Activated T-cell treated with anti-CD3 and anti-CD28 coated beads, Interleukin-2, amount 50 U/mL, for 72 hours (primary cell): Measurements from ENCODE around the gene NR6A1. TPM values are rescaled to one million over a fixed set of nuclear protein-coding genes. Genes with fewer than 3 reads are reported as not detected.

ENCODE experiments used
- ATAC-seq, 2 donors: fragments of 150-1000 bp; cut with Tn5 transposase; replicated peaks in 1 of 2; 2 replicates each; pipeline ENCODE4 v1.10.0; 2021; ENCODE audit warnings: moderate library complexity in 2 of 2, mild to moderate bottlenecking in 1 of 2
- DNase-seq, 2 donors: peaks; one replicate each; pipeline ENCODE4 v3.0.0; 2021 to 2022; ENCODE audit warnings: mixed read lengths in 1 of 2
- H3K27ac Mint-ChIP-seq: one replicate; pipeline ENCODE4 v1.8.0; 2022; ENCODE audit warnings: mild to moderate bottlenecking, moderate library complexity, mixed read lengths
- H3K27me3 Mint-ChIP-seq: one replicate; pipeline ENCODE4 v1.8.0; 2022; ENCODE audit warnings: low read depth, mixed read lengths
- H3K36me3 Mint-ChIP-seq, 2 donors: one replicate each; pipeline ENCODE4 v1.8.0; 2022; ENCODE audit warnings: mixed read lengths in 2 of 2, mild to moderate bottlenecking in 1 of 2; ENCODE audit not compliant: insufficient read depth in 2 of 2
- H3K4me1 Mint-ChIP-seq: one replicate; pipeline ENCODE4 v1.8.0; 2022; ENCODE audit warnings: low read depth, mixed read lengths
- H3K4me3 Mint-ChIP-seq, 2 donors: one replicate each; pipeline ENCODE4 v1.8.0; 2022; ENCODE audit warnings: mild to moderate bottlenecking in 2 of 2, mixed read lengths in 2 of 2, moderate library complexity in 2 of 2
- H3K9me3 Mint-ChIP-seq, 2 donors: one replicate each; pipeline ENCODE4 v1.8.0; 2022; ENCODE audit warnings: mixed read lengths in 2 of 2
- total RNA-seq, 2 donors: library from RNA; stranded (reverse); gene quantifications; one replicate each; pipeline ENCODE4 v1.2.3, GENCODE V29; 2022

NR6A1 gene
- total RNA-seq, 2 donors from 2014 or later = 2.9 to 4.0 TPM

GRCh38 chr9:124768750-124769548 lies 2.2 kb downstream of the NR6A1 start:
- peaks cover 38% of the 10 kb centered on the region for H3K4me1 Mint-ChIP-seq
- H3K4me3 Mint-ChIP-seq = peak overlapping the region; percentile 85 to 93
- DNase-seq = no peak
- ATAC-seq = no peak
- peaks cover 5 to 6% of the 10 kb centered on the region in 2 donors for H3K36me3 Mint-ChIP-seq
- H3K27me3 Mint-ChIP-seq = peaks cover 66% of the 10 kb centered on the region
- peak overlapping the region; percentile 4 for H3K27ac Mint-ChIP-seq
- no peaks in the 10 kb centered on the region for H3K9me3 Mint-ChIP-seq

GRCh38 chr9:124768334-124768733 lies 2.8 kb downstream of the NR6A1 start:
- peaks cover 32% of the 10 kb centered on the region for H3K4me1 Mint-ChIP-seq
- no peak for ATAC-seq
- H3K36me3 Mint-ChIP-seq = peaks cover 5 to 6% of the 10 kb centered on the region in 2 donors
- no peak overlapping the region for H3K4me3 Mint-ChIP-seq
- H3K27ac Mint-ChIP-seq = no peak overlapping the region
- H3K27me3 Mint-ChIP-seq = peaks cover 66% of the 10 kb centered on the region
- H3K9me3 Mint-ChIP-seq = no peaks in the 10 kb centered on the region
- no peak for DNase-seq

- peaks cover 29% of the 10 kb centered on the region for H3K4me1 Mint-ChIP-seq
- no peaks in the 10 kb centered on the region for H3K9me3 Mint-ChIP-seq
- peaks cover 5 to 6% of the 10 kb centered on the region in 2 donors for H3K36me3 Mint-ChIP-seq
- peaks cover 67% of the 10 kb centered on the region for H3K27me3 Mint-ChIP-seq
- no peak overlapping the region for H3K4me3 Mint-ChIP-seq
- no peak overlapping the region for H3K27ac Mint-ChIP-seq
- no peak for DNase-seq
- ATAC-seq = no peak
Measured at GRCh38 chr9:124767821-124768220, 3.3 kb downstream of the NR6A1 start.

GRCh38 chr9:124766815-124767554 lies 4.1 kb downstream of the NR6A1 start:
- peaks cover 66% of the 10 kb centered on the region for H3K27me3 Mint-ChIP-seq
- peaks cover 21% of the 10 kb centered on the region for H3K4me1 Mint-ChIP-seq
- H3K9me3 Mint-ChIP-seq = no peaks in the 10 kb centered on the region
- DNase-seq = no peak
- H3K27ac Mint-ChIP-seq = no peak overlapping the region
- H3K4me3 Mint-ChIP-seq = no peak overlapping the region
- H3K36me3 Mint-ChIP-seq = peaks cover 5 to 6% of the 10 kb centered on the region in 2 donors
- ATAC-seq = no peak

- H3K9me3 Mint-ChIP-seq = no peaks in the 10 kb centered on the region
- peaks cover 14% of the 10 kb centered on the region for H3K4me1 Mint-ChIP-seq
Measured at GRCh38 chr9:124766326-124766725, 4.8 kb downstream of the NR6A1 start.

GRCh38 chr9:124765439-124765835 lies 5.7 kb downstream of the NR6A1 start:
- Mint-ChIP-seq H3K4me3 (no peak overlapping the region), H3K36me3 (peaks cover 5 to 6% of the 10 kb centered on the region in 2 donors), H3K27me3 (peaks cover 72% of the 10 kb centered on the region), H3K4me1 (peaks cover 12% of the 10 kb centered on the region), H3K27ac (no peak overlapping the region), H3K9me3 (no peaks in the 10 kb centered on the region)
- no peak for DNase-seq
- ATAC-seq = no peak

More at GRCh38 chr9:124766326-124766725, 4.8 kb downstream of the NR6A1 start:
- Mint-ChIP-seq H3K27me3 (peaks cover 71% of the 10 kb centered on the region), H3K4me3 (no peak overlapping the region), H3K27ac (no peak overlapping the region), H3K36me3 (peaks cover 5 to 6% of the 10 kb centered on the region in 2 donors)
- no peak for ATAC-seq
- DNase-seq = no peak

- Mint-ChIP-seq H3K4me3 (no peak overlapping the region), H3K36me3 (peaks cover 3% of the 10 kb centered on the region in 2 donors), H3K9me3 (no peaks in the 10 kb centered on the region), H3K27ac (no peak overlapping the region), H3K4me1 (peaks cover 11% of the 10 kb centered on the region), H3K27me3 (peaks cover 67% of the 10 kb centered on the region)
- ATAC-seq = no peak
- no peak for DNase-seq
Measured at GRCh38 chr9:124764774-124765438, 6.2 kb downstream of the NR6A1 start.

- Mint-ChIP-seq H3K36me3 (no peaks in the 10 kb centered on the region), H3K27ac (no peak overlapping the region), H3K4me3 (no peak overlapping the region), H3K4me1 (peaks cover 6% of the 10 kb centered on the region), H3K9me3 (no peaks in the 10 kb centered on the region), H3K27me3 (peaks cover 69% of the 10 kb centered on the region)
- no peak for DNase-seq
- ATAC-seq = no peak
Measured at GRCh38 chr9:124762633-124763032, 8.5 kb downstream of the NR6A1 start.

GRCh38 chr9:124761710-124762109 lies 9.4 kb downstream of the NR6A1 start:
- DNase-seq = no peak
- Mint-ChIP-seq H3K9me3 (no peaks in the 10 kb centered on the region), H3K36me3 (no peaks in the 10 kb centered on the region), H3K27me3 (peaks cover 69% of the 10 kb centered on the region), H3K4me3 (no peak overlapping the region), H3K4me1 (peaks cover 6% of the 10 kb centered on the region), H3K27ac (no peak overlapping the region)
- ATAC-seq = no peak

- Mint-ChIP-seq H3K9me3 (no peaks in the 10 kb centered on the region), H3K4me1 (peaks cover 6% of the 10 kb centered on the region), H3K36me3 (no peaks in the 10 kb centered on the region), H3K4me3 (no peak overlapping the region), H3K27me3 (peaks cover 69% of the 10 kb centered on the region), H3K27ac (no peak overlapping the region)
- DNase-seq (no peak), ATAC-seq (no peak)
Measured at GRCh38 chr9:124761196-124761595, 9.9 kb downstream of the NR6A1 start.

GRCh38 chr9:124760719-124761118 lies 10.4 kb downstream of the NR6A1 start:
- no peak overlapping the region for H3K27ac Mint-ChIP-seq
- ATAC-seq (no peak), DNase-seq (no peak)
- no peaks in the 10 kb centered on the region for H3K36me3 Mint-ChIP-seq
- peaks cover 74% of the 10 kb centered on the region for H3K27me3 Mint-ChIP-seq
- no peaks in the 10 kb centered on the region for H3K9me3 Mint-ChIP-seq
- H3K4me1 Mint-ChIP-seq = peaks cover 6% of the 10 kb centered on the region
- no peak overlapping the region for H3K4me3 Mint-ChIP-seq

GRCh38 chr9:124759327-124759726 lies 11.8 kb downstream of the NR6A1 start:
- Mint-ChIP-seq H3K4me1 (peaks cover 18% of the 10 kb centered on the region), H3K9me3 (no peaks in the 10 kb centered on the region), H3K27me3 (peaks cover 85% of the 10 kb centered on the region)

GRCh38 chr9:124758691-124759090 lies 12.4 kb downstream of the NR6A1 start:
- Mint-ChIP-seq H3K36me3 (no peaks in the 10 kb centered on the region), H3K9me3 (no peaks in the 10 kb centered on the region), H3K4me3 (no peak overlapping the region), H3K27ac (no peak overlapping the region), H3K4me1 (peaks cover 21% of the 10 kb centered on the region), H3K27me3 (peaks cover 85% of the 10 kb centered on the region)
- ATAC-seq (no peak), DNase-seq (no peak)

More at GRCh38 chr9:124759327-124759726, 11.8 kb downstream of the NR6A1 start:
- Mint-ChIP-seq H3K36me3 (no peaks in the 10 kb centered on the region), H3K27ac (no peak overlapping the region), H3K4me3 (no peak overlapping the region)
- ATAC-seq (no peak), DNase-seq (no peak)
